Heart right ventricle (tissue), 16 donors: ENCODE results near the gene IL9. TPM values are rescaled to one million over a fixed set of nuclear protein-coding genes. Genes with fewer than 3 reads are reported as not detected.
A peak's percentile ranks its signal among the peaks of the same experiment; 100 is the strongest.

Experiments
- ATAC-seq, 8 donors: fragments of 200-7000 bp; cut with Tn5 transposase; one replicate each; pipeline ENCODE4 v1.9.1; 2020; ENCODE audit warnings: mild to moderate bottlenecking in 8 of 8, moderate library complexity in 8 of 8, moderate number of reproducible peaks in 1 of 8
- DNase-seq, 2 donors: peaks; one replicate each; pipeline ENCODE4 v3.0.0-alpha.2; 2020
- H3K27ac ChIP-seq, 10 donors: fragments of 200-600 bp; sonication (generic) in 2 of 10; one replicate each; pipeline versions ENCODE4 v1.5.0 to v1.8.0; 2020 to 2022; ENCODE audit warnings: mild to moderate bottlenecking in 3 of 10
- H3K27me3 ChIP-seq, 7 donors: fragments of 200-600 bp; one replicate each; pipeline ENCODE4 v1.8.0; 2021 to 2022; ENCODE audit warnings: mild to moderate bottlenecking in 2 of 7
- H3K36me3 ChIP-seq, 9 donors: fragments of 200-600 bp; sonication (generic) in 1 of 9; one replicate each; pipeline versions ENCODE4 v1.5.0 to v1.8.0; 2020 to 2022; ENCODE audit warnings: mild to moderate bottlenecking in 2 of 9
- H3K4me1 ChIP-seq, 9 donors: fragments of 200-600 bp; sonication (generic) in 1 of 9; one replicate each; pipeline versions ENCODE4 v1.5.0 to v1.8.0; 2020 to 2022; ENCODE audit warnings: mild to moderate bottlenecking in 4 of 9
- H3K4me3 ChIP-seq, 10 donors: fragments of 200-600 bp; sonication (generic) in 2 of 10; one replicate each; pipeline versions ENCODE4 v1.5.0 to v1.8.0; 2020 to 2022; ENCODE audit warnings: mild to moderate bottlenecking in 7 of 10, moderate library complexity in 2 of 10
- H3K9me3 ChIP-seq, 11 donors: fragments of 200-600 bp in 10 of 11; sonication (generic) in 2 of 11; one replicate each; pipeline versions ENCODE4 v1.5.0 to v1.8.0; 2013 to 2022; ENCODE audit warnings: mild to moderate bottlenecking in 2 of 11, control low read depth in 1 of 11, moderate library complexity in 1 of 11
- WGBS, 2 donors: extraction: QIAGEN DNeasy Blood & Tissue Kit; methylation state at CpG; one replicate each; pipeline ENCODE4 v1.1.7; 2013; ENCODE audit warnings: inconsistent platforms in 1 of 2; 5-methylcytosine and 5-hydroxymethylcytosine counted together
- intact Hi-C, 10 donors: fragments of 100-400 bp; cut with DNase I; formaldehyde crosslinking; loops; one replicate each; pipeline versions ENCODE4 v1.11.1 to v1.14.2; 2022
- polyA plus RNA-seq, 2 donors: library from polyadenylated mRNA; stranded (reverse); fragments of 200-250 nt; gene quantifications; one replicate each; pipeline ENCODE4 v1.2.3, GENCODE V29; 2013
- total RNA-seq, 10 donors: library from RNA; stranded (reverse); fragmentation: NEBNext Ultra II Directional in 3 of 10; extraction: Animal tissue kit (Norgen Biotek cat#: 25700) in 3 of 10; gene quantifications; one replicate each; pipeline versions ENCODE4 v1.2.1 to v1.2.4, GENCODE V29; 2021 to 2023
- TF ChIP-seq, protein P1 (sequence below), 9 donors: fragments of 200-600 bp; sonication (generic) in 2 of 9; IDR thresholded peaks; one replicate each; pipeline versions ENCODE4 v1.5.0 to v1.8.0; 2021 to 2022; ENCODE audit warnings: antibody characterized with exemption in 9 of 9, mild to moderate bottlenecking in 5 of 9, moderate library complexity in 1 of 9
- donor health status: Arrhythmogenic right ventricular cardiomyopathy.
- donor health status: ischemic (EF 13 %, LVEDD 7.1; RV severe dilation, severe dysfunction).
- donor health status: healthy with polysubstance abuse.
- donor health status: DM: no; HTN: yes; CAD: no.
- donor health status: DM: no; HTN: no; CAD: no.
- donor health status: ischemic (EF 25% LVEDD 6.9; RV normal size, moderate dysfunction).
- donor health status: ischemic (EF 25% LVEDD 5.7; RV mildly dilated, moderate dysfunction).
- donor health status: healthy.
- donor health status: DM: yes; HTN: yes; CAD: no.
- donor health status: Ischemic cardiomyopathy.
- donor health status: ischemic (EF 35%, LVEDD 5.7; RV mildly dilated, moderate dysfunction).
- donor health status: nonischemic (EF 11% LVEDD 7.7; RV severe dilation, severe dysfunction).
- donor health status: DM: yes; HTN: yes; CAD: no.
- donor health status: PGD.
- donor health status: ischemic (EF 29% LVEDD 5.4; RV normal size, mild dysfunction).
- donor health status: nonischemic (EF 23%, LVEDD 6.1; RV moderate dilation, normal function).

The IL9 gene
- total and polyA plus RNA-seq, 12 donors = not detected

DNA sequence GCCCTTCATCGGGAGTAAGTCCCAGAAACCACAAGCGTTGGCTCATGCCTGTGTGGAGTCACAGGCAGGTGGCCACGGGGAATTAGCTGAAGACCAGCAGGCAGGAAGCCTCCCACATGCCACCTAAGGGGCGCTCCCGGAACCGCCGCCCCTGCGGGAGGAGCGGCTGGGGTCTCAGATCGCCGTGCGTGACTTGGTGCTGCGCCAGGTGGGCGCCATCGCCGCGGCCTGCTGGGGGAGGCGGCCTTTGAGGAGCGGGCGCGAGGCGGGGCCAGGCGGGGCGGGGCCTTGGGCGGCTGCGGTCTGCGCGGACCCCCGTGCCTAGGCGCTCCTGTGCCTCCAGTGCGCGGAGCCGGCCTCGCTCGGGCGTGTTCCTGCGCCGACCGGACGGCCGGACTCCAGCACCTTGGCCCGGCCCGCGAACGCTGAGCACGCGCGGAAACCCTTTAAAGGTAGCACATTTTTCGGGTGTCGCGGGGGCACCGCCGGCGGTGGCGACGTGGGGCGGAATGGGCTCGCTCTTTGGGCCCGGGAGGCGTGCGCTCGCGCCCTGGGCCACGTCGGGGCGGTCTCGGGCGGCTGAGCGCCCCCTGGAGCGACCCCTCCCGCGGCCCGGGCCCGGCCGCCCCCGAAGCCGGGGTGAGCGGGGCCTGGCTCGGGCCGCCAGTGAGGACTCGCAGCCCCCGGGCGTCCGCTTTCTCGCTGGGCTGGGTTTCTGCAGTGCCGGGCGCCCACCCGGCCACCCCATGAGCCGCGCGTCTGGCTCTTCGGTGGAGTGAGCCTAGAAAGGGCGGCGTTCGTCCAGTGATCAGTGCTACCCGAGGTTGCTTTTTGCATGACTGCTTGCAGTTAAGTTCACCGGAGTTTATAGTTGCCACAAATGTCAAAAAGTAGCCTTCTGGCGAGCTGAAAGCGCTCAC, 34.6 kb upstream of the IL9 start:
- Histone ChIP-seq H3K27ac (no peak overlapping the region), H3K36me3 (no peaks in the 10 kb centered on the region), H3K4me1 (peaks cover 0 to 11% (median 3%) of the 10 kb centered on the region in 9 donors), H3K4me3 (peak overlapping the region; percentile 12 to 45 (median 34)), H3K9me3 (no peaks in the 10 kb centered on the region), H3K27me3 (peaks cover 10 to 82% (median 68%) of the 10 kb centered on the region in 7 donors)
- peak in 2 of 8 donors; percentile 25 to 33 for ATAC-seq
- DNase-seq = peak in 1 of 2 donors; percentile 12
- WGBS, 2 donors = 3% methylated on average over 81 to 99 of the region's 99 CpGs
- intact Hi-C loops = no loop called here
- TF ChIP-seq, protein P1, sequence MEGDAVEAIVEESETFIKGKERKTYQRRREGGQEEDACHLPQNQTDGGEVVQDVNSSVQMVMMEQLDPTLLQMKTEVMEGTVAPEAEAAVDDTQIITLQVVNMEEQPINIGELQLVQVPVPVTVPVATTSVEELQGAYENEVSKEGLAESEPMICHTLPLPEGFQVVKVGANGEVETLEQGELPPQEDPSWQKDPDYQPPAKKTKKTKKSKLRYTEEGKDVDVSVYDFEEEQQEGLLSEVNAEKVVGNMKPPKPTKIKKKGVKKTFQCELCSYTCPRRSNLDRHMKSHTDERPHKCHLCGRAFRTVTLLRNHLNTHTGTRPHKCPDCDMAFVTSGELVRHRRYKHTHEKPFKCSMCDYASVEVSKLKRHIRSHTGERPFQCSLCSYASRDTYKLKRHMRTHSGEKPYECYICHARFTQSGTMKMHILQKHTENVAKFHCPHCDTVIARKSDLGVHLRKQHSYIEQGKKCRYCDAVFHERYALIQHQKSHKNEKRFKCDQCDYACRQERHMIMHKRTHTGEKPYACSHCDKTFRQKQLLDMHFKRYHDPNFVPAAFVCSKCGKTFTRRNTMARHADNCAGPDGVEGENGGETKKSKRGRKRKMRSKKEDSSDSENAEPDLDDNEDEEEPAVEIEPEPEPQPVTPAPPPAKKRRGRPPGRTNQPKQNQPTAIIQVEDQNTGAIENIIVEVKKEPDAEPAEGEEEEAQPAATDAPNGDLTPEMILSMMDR (IDR thresholded peaks at IDR 0.05) = no peak

DNA sequence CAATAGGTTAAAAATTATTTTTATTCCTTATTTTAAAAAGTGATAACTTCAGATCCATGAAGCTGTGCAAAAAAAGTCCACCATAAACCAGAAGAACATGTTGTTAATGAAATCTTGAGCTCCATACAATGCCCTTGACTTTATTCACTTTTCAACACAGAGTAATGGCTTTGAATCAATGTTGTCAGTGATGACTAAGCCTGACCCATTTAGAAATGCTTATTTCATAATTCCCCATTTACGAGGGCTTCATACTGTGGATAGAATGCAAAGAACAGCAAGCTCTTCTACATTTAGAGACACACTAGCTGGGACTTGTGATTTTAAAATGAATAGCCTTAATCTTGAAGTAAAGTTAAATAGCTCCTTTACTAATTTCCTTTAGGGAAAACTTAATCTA, 25.7 kb upstream of the IL9 start:
- no peaks in the 10 kb centered on the region for H3K36me3 ChIP-seq
- TF ChIP-seq, protein P1 (IDR thresholded peaks at IDR 0.05) = no peak
- H3K9me3 ChIP-seq = no peaks in the 10 kb centered on the region
- no peak overlapping the region for H3K27ac ChIP-seq
- H3K4me1 ChIP-seq = no peaks in the 10 kb centered on the region
- intact Hi-C loops = no loop called here
- no peak for DNase-seq
- 62 to 68% methylated on average over 1 of the region's 1 CpG for WGBS, 2 donors
- peak in 1 of 8 donors; percentile 47 for ATAC-seq
- H3K4me3 ChIP-seq = no peak overlapping the region
- peaks cover 0 to 81% (median 38%) of the 10 kb centered on the region in 7 donors for H3K27me3 ChIP-seq

DNA sequence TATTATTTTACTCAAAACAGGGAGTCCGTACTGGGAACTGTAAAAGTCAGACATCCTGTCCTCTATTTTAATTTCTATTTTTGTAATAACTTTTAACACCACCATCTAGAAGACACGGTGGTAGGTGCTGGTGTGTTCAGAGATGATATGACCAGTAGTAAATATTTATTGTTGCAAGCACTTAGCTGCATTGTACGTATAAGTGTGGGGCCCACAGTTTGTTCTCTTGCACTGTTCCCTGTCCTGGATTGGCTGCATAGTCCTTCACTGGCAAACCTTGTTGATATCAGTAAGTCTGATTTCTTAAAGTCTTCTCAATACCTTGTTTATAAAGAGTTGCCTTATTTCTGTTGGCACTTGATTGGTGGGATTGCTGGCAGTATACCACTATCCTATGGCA, 24.6 kb upstream of the IL9 start:
- Histone ChIP-seq H3K9me3 (no peaks in the 10 kb centered on the region), H3K27me3 (peaks cover 0 to 78% (median 29%) of the 10 kb centered on the region in 7 donors), H3K27ac (no peak overlapping the region), H3K4me3 (no peak overlapping the region), H3K36me3 (no peaks in the 10 kb centered on the region), H3K4me1 (no peaks in the 10 kb centered on the region)
- ATAC-seq = no peak
- TF ChIP-seq, protein P1 (IDR thresholded peaks at IDR 0.05) = no peak
- WGBS, 2 donors = 65 to 75% methylated on average over 3 of the region's 3 CpGs
- intact Hi-C loops = no loop called here
- DNase-seq = no peak

DNA sequence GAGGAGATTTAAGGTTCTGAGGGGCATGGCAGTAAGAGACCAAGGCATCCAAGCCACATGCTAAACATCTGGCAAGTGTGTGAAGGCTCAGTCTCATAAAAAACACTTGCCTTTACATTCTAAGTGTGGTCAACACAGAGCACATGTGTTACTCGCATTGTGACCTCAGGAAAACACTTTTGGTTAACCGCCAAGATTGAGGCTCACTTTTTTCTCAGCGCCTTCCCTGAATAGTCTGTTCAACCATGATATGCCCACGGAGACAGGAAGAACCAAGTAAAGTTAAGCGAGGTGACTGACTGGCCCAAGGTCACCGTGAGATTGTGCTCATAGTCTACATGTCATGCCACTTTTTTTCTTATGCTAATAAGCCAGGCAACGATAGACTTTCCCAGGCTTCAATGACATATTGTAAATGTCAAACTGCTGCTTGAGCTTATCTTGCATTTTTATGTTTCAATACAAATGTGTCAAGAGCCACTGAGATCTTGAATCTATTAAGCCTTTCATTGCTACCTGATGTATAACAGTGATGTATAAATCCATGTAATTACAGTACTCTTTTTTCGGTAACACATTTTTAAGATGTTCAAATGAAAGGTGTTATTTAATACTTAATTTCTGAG, 21.1 kb upstream of the IL9 start:
- H3K4me1 ChIP-seq = no peaks in the 10 kb centered on the region
- no peak overlapping the region for H3K4me3 ChIP-seq
- peaks cover 0 to 78% (median 27%) of the 10 kb centered on the region in 7 donors for H3K27me3 ChIP-seq
- no peak overlapping the region for H3K27ac ChIP-seq
- ATAC-seq = no peak
- no peaks in the 10 kb centered on the region for H3K36me3 ChIP-seq
- DNase-seq = no peak
- WGBS, 2 donors = 50 to 58% methylated on average over 8 of the region's 8 CpGs
- H3K9me3 ChIP-seq = no peaks in the 10 kb centered on the region
- intact Hi-C loops = no loop called here
- TF ChIP-seq, protein P1 (IDR thresholded peaks at IDR 0.05) = no peak
